Stimulated activated CD4-positive, alpha-beta T cell treated with anti-CD3 and anti-CD28 coated beads, TNF-alpha, amount 100 ng/mL, for 24 hours (primary cell): Measurements from ENCODE around the gene CEACAM6.
"Not testable (repeated sequence)": the region's sequence is repeated elsewhere in the genome, so short reads cannot be mapped to it uniquely, and the experiment has no call there.

ENCODE experiments used
- DNase-seq, 3 experiments: peaks; one replicate each; pipeline ENCODE4 v3.0.0-alpha.2; 2020; ENCODE audit warnings: low read depth in 3 of 3

Gene CEACAM6

GRCh38 chr19:41755328-41755913, at the start of gene CEACAM6:
CEACAM6 (plus strand) TSS chr19:41755530; CDS start chr19:41755639, 109 bp downstream.
- no peak for DNase-seq

DNA sequence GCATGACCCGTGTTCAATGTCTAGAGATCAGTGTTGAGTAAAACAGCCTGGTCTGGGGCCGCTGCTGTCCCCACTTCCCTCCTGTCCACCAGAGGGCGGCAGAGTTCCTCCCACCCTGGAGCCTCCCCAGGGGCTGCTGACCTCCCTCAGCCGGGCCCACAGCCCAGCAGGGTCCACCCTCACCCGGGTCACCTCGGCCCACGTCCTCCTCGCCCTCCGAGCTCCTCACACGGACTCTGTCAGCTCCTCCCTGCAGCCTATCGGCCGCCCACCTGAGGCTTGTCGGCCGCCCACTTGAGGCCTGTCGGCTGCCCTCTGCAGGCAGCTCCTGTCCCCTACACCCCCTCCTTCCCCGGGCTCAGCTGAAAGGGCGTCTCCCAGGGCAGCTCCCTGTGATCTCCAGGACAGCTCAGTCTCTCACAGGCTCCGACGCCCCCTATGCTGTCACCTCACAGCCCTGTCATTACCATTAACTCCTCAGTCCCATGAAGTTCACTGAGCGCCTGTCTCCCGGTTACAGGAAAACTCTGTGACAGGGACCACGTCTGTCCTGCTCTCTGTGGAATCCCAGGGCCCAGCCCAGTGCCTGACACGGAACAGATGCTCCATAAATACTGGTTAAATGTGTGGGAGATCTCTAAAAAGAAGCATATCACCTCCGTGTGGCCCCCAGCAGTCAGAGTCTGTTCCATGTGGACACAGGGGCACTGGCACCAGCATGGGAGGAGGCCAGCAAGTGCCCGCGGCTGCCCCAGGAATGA, 48.4 kb upstream of the CEACAM6 start:
- DNase-seq: peak; percentile 34 to 68 (median 44)

DNA sequence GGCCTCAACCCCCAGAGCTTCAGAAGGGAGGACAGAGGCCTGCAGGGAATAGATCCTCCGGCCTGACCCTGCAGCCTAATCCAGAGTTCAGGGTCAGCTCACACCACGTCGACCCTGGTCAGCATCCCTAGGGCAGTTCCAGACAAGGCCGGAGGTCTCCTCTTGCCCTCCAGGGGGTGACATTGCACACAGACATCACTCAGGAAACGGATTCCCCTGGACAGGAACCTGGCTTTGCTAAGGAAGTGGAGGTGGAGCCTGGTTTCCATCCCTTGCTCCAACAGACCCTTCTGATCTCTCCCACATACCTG, 47.9 kb upstream of the CEACAM6 start:
- DNase-seq: no peak

DNA sequence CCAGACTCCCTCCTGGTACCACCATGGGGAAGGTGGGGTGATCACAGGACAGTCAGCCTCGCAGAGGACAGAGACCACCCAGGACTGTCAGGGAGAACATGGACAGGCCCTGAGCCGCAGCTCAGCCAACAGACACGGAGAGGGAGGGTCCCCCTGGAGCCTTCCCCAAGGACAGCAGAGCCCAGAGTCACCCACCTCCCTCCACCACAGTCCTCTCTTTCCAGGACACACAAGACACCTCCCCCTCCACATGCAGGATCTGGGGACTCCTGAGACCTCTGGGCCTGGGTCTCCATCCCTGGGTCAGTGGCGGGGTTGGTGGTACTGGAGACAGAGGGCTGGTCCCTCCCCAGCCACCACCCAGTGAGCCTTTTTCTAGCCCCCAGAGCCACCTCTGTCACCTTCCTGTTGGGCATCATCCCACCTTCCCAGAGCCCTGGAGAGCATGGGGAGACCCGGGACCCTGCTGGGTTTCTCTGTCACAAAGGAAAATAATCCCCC, 47.4 kb upstream of the CEACAM6 start:
- no peak for DNase-seq

DNA sequence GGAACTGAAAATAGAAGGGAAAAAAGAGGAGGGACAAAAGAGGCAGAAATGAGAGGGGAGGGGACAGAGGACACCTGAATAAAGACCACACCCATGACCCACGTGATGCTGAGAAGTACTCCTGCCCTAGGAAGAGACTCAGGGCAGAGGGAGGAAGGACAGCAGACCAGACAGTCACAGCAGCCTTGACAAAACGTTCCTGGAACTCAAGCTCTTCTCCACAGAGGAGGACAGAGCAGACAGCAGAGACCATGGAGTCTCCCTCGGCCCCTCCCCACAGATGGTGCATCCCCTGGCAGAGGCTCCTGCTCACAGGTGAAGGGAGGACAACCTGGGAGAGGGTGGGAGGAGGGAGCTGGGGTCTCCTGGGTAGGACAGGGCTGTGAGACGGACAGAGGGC, 46.8 kb upstream of the CEACAM6 start, which contains the start of gene CEACAM5:
TSS of gene CEACAM5 (plus strand) at position 146 of the 400 bp plus-strand sequence. CDS start at position 252, 106 bp downstream.
- no peak for DNase-seq

DNA sequence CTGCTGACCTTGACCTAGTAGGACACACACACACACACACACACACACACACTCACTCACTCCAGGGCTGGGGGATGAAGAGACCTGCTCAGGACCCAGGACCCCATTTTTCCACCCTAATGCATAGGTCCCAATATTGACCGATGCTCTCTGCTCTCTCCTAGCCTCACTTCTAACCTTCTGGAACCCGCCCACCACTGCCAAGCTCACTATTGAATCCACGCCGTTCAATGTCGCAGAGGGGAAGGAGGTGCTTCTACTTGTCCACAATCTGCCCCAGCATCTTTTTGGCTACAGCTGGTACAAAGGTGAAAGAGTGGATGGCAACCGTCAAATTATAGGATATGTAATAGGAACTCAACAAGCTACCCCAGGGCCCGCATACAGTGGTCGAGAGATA, 45.8 kb upstream of the CEACAM6 start:
- not testable (repeated sequence) for DNase-seq

- DNase-seq: no peak
Measured at GRCh38 chr19:41709951-41710645, 45.2 kb upstream of the CEACAM6 start.

GRCh38 chr19:41711376-41712261, 43.7 kb upstream of the CEACAM6 start:
- no peak for DNase-seq

DNA sequence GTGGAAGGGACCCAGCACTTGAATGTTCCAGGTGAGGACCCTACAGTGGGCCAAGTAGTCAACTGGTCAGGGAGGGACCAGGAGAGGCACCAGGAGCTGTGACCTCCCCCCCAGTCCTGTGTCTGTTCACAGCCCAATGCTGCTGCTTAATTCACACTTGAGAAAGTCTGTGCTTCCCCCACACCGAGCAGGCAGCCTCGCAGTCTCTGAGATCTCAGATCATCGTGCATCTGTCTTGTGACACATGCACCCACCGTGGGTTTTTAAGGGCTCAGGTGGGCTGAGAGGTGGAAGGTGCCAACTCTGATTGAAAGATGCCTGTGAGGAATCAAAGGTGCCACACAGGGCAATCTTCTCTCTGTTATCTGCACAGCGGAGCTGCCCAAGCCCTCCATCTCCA, 40.7 kb upstream of the CEACAM6 start:
- no peak for DNase-seq

DNA sequence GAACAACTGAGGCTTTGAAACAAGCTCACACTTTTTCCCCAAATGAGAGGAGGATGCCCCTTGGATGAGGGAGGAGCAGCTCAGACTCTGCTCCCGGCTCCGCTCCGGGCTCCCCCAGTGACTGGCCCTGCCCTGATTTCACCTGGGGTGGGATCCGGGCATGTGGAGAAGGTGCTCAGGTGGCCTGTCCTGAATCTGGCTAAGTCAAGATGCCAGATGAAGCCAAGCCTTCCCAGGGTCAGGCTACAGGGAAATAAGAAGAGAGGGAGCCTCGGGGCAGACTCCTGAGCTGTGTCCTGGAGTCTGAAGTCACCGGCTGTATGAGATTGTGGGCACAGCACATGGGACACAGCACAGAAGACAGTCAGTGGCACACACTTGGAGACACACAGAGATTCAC, 36.6 kb upstream of the CEACAM6 start:
- DNase-seq: no peak

DNA sequence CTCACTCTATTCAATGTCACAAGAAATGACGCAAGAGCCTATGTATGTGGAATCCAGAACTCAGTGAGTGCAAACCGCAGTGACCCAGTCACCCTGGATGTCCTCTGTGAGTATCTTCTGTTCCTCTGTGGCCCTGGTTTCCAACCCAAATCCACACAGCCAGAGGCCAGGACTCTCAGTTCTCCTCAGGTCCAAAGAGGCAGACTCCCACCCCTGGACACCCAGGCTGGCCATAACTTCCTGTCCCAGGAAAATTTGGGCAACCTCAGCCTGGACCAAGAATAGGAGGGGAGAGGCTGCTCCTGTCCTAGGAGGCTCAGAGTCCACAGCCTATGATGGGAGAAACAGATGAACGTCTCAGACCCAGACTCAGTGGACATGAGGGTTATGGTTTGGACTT, 35.2 kb upstream of the CEACAM6 start:
- no peak for DNase-seq

DNA sequence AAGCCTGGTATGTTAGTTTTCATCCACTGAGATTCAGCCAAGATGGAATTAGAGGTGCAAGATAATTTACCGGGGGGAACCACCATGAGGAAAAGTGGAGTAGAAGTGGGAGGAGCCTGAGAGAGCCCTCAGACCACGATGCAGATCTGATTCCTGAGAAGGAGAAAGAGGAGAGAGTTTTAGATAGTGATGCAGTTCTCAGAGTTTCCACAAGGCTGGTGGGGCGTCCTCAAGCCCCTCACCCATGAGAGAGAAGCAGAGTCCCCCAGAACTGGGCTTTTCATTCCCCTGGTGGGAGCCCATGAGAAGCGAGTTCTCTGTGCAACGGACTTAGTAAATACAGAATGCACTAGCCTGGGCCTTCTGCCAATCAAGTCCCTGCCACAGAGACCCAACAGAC, 28.8 kb upstream of the CEACAM6 start:
- no peak for DNase-seq

DNA sequence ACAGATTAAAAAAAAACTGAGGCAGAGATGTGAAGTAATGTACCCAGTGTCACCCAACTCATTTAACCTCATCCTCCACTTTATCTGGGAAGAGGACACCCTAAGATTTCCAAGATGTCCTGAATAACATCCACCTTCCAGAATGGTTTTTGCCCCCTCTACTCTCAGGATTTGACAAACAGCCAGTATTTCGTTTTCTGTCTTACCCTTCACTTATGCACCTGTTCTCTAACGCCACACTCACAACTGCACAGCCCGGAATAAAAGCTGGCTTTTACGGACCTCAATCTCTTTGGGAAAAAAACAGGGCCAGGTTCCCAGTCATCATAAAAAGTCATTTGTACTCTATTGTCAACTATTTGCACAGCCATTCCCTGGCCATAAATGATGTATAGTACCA, 21.2 kb upstream of the CEACAM6 start:
- DNase-seq: no peak

DNA sequence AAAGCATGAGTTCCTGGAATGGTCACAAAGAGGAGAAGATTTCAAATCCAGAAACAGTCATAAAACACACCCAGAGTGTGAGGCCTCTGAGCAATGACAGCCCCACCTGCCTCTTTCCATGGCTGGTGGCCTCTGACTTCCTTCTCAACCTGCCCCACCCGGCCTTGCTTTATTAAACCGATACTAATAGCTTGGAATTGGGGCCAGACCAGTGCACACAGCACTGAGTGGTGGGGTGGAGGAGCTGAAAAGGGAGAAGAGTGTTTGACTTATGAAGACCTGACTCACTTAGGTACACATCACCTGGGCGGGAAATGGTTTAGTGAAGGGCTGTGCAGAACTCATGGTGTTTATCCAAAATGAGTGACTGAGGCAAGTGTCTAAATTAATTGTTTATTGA, 20.7 kb upstream of the CEACAM6 start:
- no peak for DNase-seq

DNA sequence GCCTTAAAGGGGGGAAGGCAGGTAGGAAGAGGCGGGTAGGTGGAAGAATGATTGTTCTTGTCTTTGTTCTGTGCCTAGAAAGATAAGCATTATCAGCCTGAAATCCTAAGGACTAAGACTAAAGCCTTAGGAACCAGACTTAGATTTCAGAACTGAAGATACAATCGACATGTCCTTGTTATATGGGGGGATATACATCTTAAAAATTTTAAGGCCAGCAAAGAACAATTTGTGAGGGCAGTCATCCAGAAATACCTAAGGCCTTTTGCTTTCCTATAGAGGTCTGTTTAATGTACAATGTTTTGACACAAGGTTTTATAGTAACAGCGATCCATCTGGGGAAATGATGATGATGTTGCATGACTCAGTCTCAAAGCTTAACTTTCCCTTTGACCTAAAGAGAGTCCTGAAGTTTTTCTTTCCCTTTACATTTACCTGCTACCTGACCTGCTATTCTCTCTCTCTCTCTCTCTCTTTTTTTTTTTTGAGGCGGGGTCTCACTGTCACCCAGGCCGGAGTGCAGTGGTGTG, 20.2 kb upstream of the CEACAM6 start:
- DNase-seq: no peak

- DNase-seq: no peak
Measured at GRCh38 chr19:41739361-41739760, 16.0 kb upstream of the CEACAM6 start.

GRCh38 chr19:41740415-41741243, 14.7 kb upstream of the CEACAM6 start:
- peak in 1 of 3 experiments; percentile 9 for DNase-seq

GRCh38 chr19:41741244-41741554, 14.1 kb upstream of the CEACAM6 start:
- no peak for DNase-seq

GRCh38 chr19:41744850-41745249, 10.5 kb upstream of the CEACAM6 start:
- no peak for DNase-seq

- DNase-seq: no peak
Measured at GRCh38 chr19:41745756-41746155, 9.6 kb upstream of the CEACAM6 start.
